Left lung (tissue), 14 donors: ENCODE measurements around the gene ADGRF3. TPM values are rescaled to one million over a fixed set of nuclear protein-coding genes. Genes with fewer than 3 reads are reported as not detected.

Experiments
- ATAC-seq: fragments of 200-7000 bp; cut with Tn5 transposase; one replicate; pipeline ENCODE4 v1.9.1; 2020; ENCODE audit warnings: moderate library complexity
- DNase-seq, 4 donors: peaks; one replicate each; pipeline ENCODE4 v3.0.0-alpha.2; 2013 to 2020
- H3K27ac ChIP-seq, 2 donors: fragments of 200-600 bp; sonication (generic) in 1 of 2; one replicate each; pipeline versions ENCODE4 v1.5.0 to v1.8.0; 2020 to 2021
- H3K27me3 ChIP-seq, 2 donors: fragments of 200-600 bp; sonication (generic) in 1 of 2; one replicate each; pipeline versions ENCODE4 v1.5.0 to v1.8.0; 2020 to 2021
- H3K36me3 ChIP-seq, 2 donors: fragments of 200-600 bp; sonication (generic) in 1 of 2; one replicate each; pipeline versions ENCODE4 v1.5.0 to v1.8.0; 2020 to 2021
- H3K4me1 ChIP-seq, 2 donors: fragments of 200-600 bp; one replicate each; pipeline ENCODE4 v1.8.0; 2021
- H3K4me3 ChIP-seq, 2 donors: fragments of 200-600 bp; sonication (generic) in 1 of 2; one replicate each; pipeline versions ENCODE4 v1.5.0 to v1.8.0; 2020 to 2021; ENCODE audit warnings: mild to moderate bottlenecking in 1 of 2
- H3K9me3 ChIP-seq, 2 donors: fragments of 200-600 bp; sonication (generic) in 1 of 2; one replicate each; pipeline versions ENCODE4 v1.5.0 to v1.8.0; 2020 to 2021
- intact Hi-C, 2 donors: fragments of 100-400 bp; cut with DNase I; formaldehyde crosslinking; loops; one replicate each; pipeline versions ENCODE4 v1.11.2 to v1.14.2; 2022
- long read RNA-seq, 12 donors: library from polyadenylated mRNA in 2 of 12; unstranded in 2 of 12; transcript quantifications; one replicate each; pipeline ENCODE4 v2.0.0 and lab custom pipeline, GENCODE V29; 2019 to 2026
- polyA plus RNA-seq, 6 donors: library from polyadenylated mRNA; unstranded; fragments of 120-200 nt; gene quantifications; one replicate each; pipeline ENCODE4 v1.2.1, GENCODE V29; 2013; ENCODE audit not compliant: insufficient read length in 6 of 6
- total RNA-seq, 2 donors: library from RNA; stranded (reverse); fragmentation: NEBNext Ultra II Directional; extraction: Animal tissue kit (Norgen Biotek cat#: 25700); gene quantifications; one replicate each; pipeline ENCODE4 v1.2.1, GENCODE V29; 2021
- TF ChIP-seq, protein P1 (sequence below), 2 donors: fragments of 200-600 bp; sonication (generic) in 1 of 2; IDR thresholded peaks; one replicate each; pipeline versions ENCODE4 v1.5.0 to v1.8.0; 2021; ENCODE audit warnings: antibody characterized with exemption in 2 of 2
- donor health status: DM: no; HTN: yes; CAD: no.
- donor health status: DM: no; HTN: no; CAD: no.

Gene ADGRF3, protein sequence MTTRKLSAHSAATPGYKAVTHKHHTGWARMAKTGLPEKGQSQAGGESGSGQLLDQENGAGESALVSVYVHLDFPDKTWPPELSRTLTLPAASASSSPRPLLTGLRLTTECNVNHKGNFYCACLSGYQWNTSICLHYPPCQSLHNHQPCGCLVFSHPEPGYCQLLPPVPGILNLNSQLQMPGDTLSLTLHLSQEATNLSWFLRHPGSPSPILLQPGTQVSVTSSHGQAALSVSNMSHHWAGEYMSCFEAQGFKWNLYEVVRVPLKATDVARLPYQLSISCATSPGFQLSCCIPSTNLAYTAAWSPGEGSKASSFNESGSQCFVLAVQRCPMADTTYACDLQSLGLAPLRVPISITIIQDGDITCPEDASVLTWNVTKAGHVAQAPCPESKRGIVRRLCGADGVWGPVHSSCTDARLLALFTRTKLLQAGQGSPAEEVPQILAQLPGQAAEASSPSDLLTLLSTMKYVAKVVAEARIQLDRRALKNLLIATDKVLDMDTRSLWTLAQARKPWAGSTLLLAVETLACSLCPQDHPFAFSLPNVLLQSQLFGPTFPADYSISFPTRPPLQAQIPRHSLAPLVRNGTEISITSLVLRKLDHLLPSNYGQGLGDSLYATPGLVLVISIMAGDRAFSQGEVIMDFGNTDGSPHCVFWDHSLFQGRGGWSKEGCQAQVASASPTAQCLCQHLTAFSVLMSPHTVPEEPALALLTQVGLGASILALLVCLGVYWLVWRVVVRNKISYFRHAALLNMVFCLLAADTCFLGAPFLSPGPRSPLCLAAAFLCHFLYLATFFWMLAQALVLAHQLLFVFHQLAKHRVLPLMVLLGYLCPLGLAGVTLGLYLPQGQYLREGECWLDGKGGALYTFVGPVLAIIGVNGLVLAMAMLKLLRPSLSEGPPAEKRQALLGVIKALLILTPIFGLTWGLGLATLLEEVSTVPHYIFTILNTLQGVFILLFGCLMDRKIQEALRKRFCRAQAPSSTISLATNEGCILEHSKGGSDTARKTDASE
- total RNA-seq (under 1 TPM; 0.08 to 0.12 TPM), polyA plus RNA-seq (1 to 10 TPM; 1.4 to 2.3 (median 1.8) TPM)
- long read RNA-seq, donor 1 = 0 reads
- long read RNA-seq, donor 2 = 0 reads
- long read RNA-seq, donor 3 = 0 reads
- long read RNA-seq, donor 4 = 0 reads
- long read RNA-seq, donor 5 = 0 reads
- long read RNA-seq, donor 6 = 0 reads
- long read RNA-seq, donor 7 = 0 reads
- long read RNA-seq, donor 8 = 0 reads
- long read RNA-seq, donor 9 = 0 reads
- long read RNA-seq, donor 10 = 0 reads
- long read RNA-seq, donor 11 = 0 reads
- long read RNA-seq, donor 12, partial matches to known transcripts = 0 of 1 reads
- long read RNA-seq, donor 12, other reads (novel, unspliced or antisense) = 0 of 1 reads

DNA sequence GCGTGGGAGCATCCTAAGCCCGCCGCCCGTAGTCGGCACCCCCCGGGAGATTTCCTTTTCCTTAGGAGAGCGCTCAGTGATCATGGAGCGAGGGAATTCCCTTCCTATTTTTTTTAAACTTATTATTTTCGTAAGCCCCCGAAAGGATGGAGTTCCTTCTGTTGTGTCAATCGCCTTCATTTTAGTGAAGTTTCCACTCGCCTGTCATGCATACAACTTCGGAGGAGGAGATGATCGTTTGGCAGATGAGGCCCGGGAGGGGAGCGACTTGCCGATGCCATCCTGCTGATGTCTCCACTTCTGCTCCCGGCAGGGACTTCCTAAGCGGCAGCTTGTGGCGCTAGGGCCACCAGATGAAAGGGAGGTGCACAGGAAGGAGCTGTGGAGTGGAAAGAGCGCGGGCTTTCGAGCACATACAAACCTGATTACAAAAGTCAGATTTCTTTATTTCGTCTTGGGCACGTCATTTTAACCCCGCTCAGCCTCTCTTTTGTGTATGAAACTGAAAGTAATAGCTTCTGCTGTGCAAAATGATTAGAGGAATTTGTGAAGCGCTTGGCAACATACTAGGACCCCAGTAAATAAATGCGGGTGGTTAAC lies at the start of gene ADGRF3:
Gene ADGRF3 (minus strand): TSS at position 336 of the 600 bp plus-strand sequence. CDS start 555 bp downstream, outside the sequence.
- no peaks in the 10 kb centered on the region for H3K36me3 ChIP-seq
- ATAC-seq = peak; percentile 65
- intact Hi-C loops = no loop called here
- peaks cover 15 to 31% of the 10 kb centered on the region in 2 donors for H3K4me1 ChIP-seq
- DNase-seq = peak; percentile 47 to 82 (median 66)
- H3K27ac ChIP-seq = peak within 1 kb of the TSS; percentile 91 to 93
- TF ChIP-seq, protein P1, sequence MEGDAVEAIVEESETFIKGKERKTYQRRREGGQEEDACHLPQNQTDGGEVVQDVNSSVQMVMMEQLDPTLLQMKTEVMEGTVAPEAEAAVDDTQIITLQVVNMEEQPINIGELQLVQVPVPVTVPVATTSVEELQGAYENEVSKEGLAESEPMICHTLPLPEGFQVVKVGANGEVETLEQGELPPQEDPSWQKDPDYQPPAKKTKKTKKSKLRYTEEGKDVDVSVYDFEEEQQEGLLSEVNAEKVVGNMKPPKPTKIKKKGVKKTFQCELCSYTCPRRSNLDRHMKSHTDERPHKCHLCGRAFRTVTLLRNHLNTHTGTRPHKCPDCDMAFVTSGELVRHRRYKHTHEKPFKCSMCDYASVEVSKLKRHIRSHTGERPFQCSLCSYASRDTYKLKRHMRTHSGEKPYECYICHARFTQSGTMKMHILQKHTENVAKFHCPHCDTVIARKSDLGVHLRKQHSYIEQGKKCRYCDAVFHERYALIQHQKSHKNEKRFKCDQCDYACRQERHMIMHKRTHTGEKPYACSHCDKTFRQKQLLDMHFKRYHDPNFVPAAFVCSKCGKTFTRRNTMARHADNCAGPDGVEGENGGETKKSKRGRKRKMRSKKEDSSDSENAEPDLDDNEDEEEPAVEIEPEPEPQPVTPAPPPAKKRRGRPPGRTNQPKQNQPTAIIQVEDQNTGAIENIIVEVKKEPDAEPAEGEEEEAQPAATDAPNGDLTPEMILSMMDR (IDR thresholded peaks at IDR 0.05) = no peak
- no peaks in the 10 kb centered on the region for H3K27me3 ChIP-seq
- no peaks in the 10 kb centered on the region for H3K9me3 ChIP-seq
- H3K4me3 ChIP-seq = peak within 1 kb of the TSS; percentile 76 to 85

DNA sequence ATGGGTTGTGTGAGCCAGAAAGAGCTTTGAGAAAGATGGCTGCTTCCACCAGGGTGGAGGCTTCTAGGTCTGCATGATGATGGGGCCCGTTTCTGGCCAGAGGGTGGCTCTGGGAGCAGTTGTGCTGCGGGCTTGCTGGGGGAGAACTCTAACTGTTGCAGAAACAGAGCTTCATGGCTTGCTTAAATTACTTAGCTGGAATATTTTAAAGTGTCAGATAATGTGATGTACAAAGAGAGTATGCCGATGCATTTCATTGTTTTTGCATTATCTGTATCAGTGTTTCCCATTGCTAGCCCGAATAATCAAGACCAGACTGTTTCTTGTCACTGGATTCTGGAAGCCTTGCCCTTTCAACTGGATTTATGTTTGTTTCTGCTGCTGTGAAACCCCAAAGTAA lies 48.8 kb upstream of the ADGRF3 start:
- no peak for ATAC-seq
- intact Hi-C loops = no loop called here
- DNase-seq = no peak
- TF ChIP-seq, protein P1 (IDR thresholded peaks at IDR 0.05) = no peak
- Histone ChIP-seq H3K27me3 (no peaks in the 10 kb centered on the region), H3K36me3 (peaks cover 0 to 18% of the 10 kb centered on the region in 2 donors), H3K4me1 (no peaks in the 10 kb centered on the region), H3K4me3 (no peak overlapping the region), H3K9me3 (no peaks in the 10 kb centered on the region), H3K27ac (no peak overlapping the region)

DNA sequence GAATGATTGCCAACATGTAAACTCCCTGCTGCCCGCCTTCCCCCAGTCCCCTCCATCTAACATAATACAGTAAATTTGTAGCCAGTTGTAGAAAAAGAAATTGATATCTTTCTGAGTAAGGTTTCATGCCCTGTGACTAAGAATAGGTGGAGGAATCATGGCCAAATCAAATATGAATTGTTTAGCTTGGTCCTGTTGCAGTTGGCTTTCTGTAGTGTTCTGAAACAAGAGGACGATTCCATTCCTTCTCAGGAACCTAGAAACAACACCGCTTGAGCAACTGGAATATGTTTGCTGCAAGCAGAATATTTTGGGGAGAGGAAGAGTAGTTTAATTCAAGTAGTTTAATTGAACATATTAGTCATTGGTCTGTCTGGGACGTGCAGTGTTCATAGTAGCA lies 48.1 kb upstream of the ADGRF3 start:
- intact Hi-C loops = no loop called here
- no peak for ATAC-seq

DNA sequence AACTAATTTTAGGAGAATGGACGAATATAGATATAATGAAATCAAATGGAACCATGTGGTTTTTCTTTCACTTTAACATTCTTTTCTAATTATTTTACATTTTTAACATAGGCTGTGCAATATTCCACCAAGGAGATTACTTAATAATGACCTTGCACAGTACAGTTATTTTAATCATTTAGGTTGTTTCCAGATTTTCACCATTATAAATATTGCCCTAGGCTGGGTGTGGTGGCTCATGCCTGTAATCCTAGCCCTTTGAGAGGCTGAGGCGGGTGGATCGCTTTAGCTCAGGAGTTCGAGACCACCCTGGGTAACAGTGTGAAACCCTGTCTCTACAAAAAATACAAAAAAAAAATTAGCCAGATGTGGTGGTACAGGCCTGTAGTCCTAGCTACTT lies 40.6 kb upstream of the ADGRF3 start:
- TF ChIP-seq, protein P1 (IDR thresholded peaks at IDR 0.05) = no peak
- H3K36me3 ChIP-seq = peaks cover 0 to 53% of the 10 kb centered on the region in 2 donors
- DNase-seq = no peak
- no peak overlapping the region for H3K27ac ChIP-seq
- intact Hi-C loops = no loop called here
- H3K4me1 ChIP-seq = no peaks in the 10 kb centered on the region
- H3K9me3 ChIP-seq = no peaks in the 10 kb centered on the region
- H3K27me3 ChIP-seq = no peaks in the 10 kb centered on the region
- no peak for ATAC-seq
- no peak overlapping the region for H3K4me3 ChIP-seq

More for the DNA sequence above, 48.1 kb upstream of the ADGRF3 start:
- Histone ChIP-seq H3K36me3 (peaks cover 0 to 25% of the 10 kb centered on the region in 2 donors), H3K27me3 (no peaks in the 10 kb centered on the region), H3K4me3 (no peak overlapping the region), H3K4me1 (no peaks in the 10 kb centered on the region), H3K9me3 (no peaks in the 10 kb centered on the region), H3K27ac (no peak overlapping the region)
- DNase-seq = no peak
- TF ChIP-seq, protein P1 (IDR thresholded peaks at IDR 0.05) = no peak
